ENCODE measurements around the gene BBC3. TPM values are rescaled to one million over a fixed set of nuclear protein-coding genes. Genes with fewer than 3 reads are reported as not detected.

The BBC3 gene
- total RNA-seq, 2 experiments from 2014 or later = 14.6 to 15.5 TPM

GRCh38 chr19:47186446-47187334, 44.3 kb downstream of the BBC3 start:
- ChIA-PET CTCF (interaction anchor here (0.6 to 3.1 kb wide), 17 partner anchors 9 to 240 kb away, joined by 3 to 19 read pairs (median 4); partner anchors contain the start of gene CCDC9), POLR2A (interaction anchor here (0.5 to 2.3 kb wide), 11 partner anchors 10 to 471 kb away, joined by 3 to 13 read pairs (median 7); partner anchors contain the start of genes CCDC9 and ZC3H4)

GRCh38 chr19:47183601-47184000, 47.4 kb downstream of the BBC3 start:
- POLR2A ChIA-PET = interaction anchor here (1.6 kb wide), 1 partner anchor 24 kb away, joined by 3 read pairs; no protein-coding TSS in a partner anchor
- CTCF ChIA-PET = interaction anchor here (1.7 kb wide), 1 partner anchor 64 kb away, joined by 5 read pairs; no protein-coding TSS in a partner anchor

GRCh38 chr19:47179653-47180310, 51.2 kb downstream of the BBC3 start:
- ChIA-PET CTCF (interaction anchor here (2.1 to 3.0 kb wide), 2 partner anchors 21 to 64 kb away, joined by 8 to 21 read pairs; no protein-coding TSS in a partner anchor), POLR2A (interaction anchor here (0.6 kb wide), 1 partner anchor 356 kb away, joined by 4 read pairs; no protein-coding TSS in a partner anchor)

- POLR2A ChIA-PET = interaction anchor here (0.6 to 1.5 kb wide), 3 partner anchors 10 to 348 kb away, joined by 4 to 13 read pairs (median 5); no protein-coding TSS in a partner anchor
Observed at GRCh38 chr19:47176627-47177090, 54.3 kb downstream of the BBC3 start.

GRCh38 chr19:47176071-47176626, 54.9 kb downstream of the BBC3 start:
- ChIA-PET CTCF (interaction anchor here (2.2 to 2.6 kb wide), 2 partner anchors 11 to 45 kb away, joined by 9 to 19 read pairs; partner anchors contain the start of gene SAE1), POLR2A (interaction anchor here (1.4 to 1.5 kb wide), 2 partner anchors 11 to 18 kb away, joined by 5 to 13 read pairs; no protein-coding TSS in a partner anchor)

More at GRCh38 chr19:47176627-47177090, 54.3 kb downstream of the BBC3 start:
- CTCF ChIA-PET = interaction anchor here (0.7 to 3.0 kb wide), 7 partner anchors 11 to 80 kb away, joined by 4 to 21 read pairs (median 6); partner anchors contain the start of gene SAE1

GRCh38 chr19:47172666-47173455, 58.1 kb downstream of the BBC3 start:
- POLR2A ChIA-PET = no interaction called here
- CTCF ChIA-PET = interaction anchor here (0.7 to 1.2 kb wide), 4 partner anchors 10 to 160 kb away, joined by 3 read pairs; no protein-coding TSS in a partner anchor

Other genes starting within 250 kb of the BBC3 start
- gene NPAS1, start 211.4 kb downstream of the BBC3 start, total RNA-seq = under 1 TPM; 0.59 to 0.65 TPM
- 10 to 100 TPM; 55.9 to 62.2 TPM for gene TMEM160, start 182.6 kb downstream of the BBC3 start, total RNA-seq
- gene ZC3H4, start 117.4 kb downstream of the BBC3 start, total RNA-seq = 10 to 100 TPM; 87.8 to 88.4 TPM
- gene SAE1, start 100.4 kb downstream of the BBC3 start, total RNA-seq = 100 to 1,000 TPM; 152 to 158 TPM
- 10 to 100 TPM; 21.3 to 22.3 TPM for gene CCDC9, start 25.3 kb upstream of the BBC3 start, total RNA-seq
- gene INAFM1, start 43.7 kb upstream of the BBC3 start, total RNA-seq = 1 to 10 TPM; 7.6 to 8.2 TPM
- under 1 TPM; 0.86 to 0.99 TPM for gene C5AR1, start 78.7 kb upstream of the BBC3 start, total RNA-seq
- not detected for gene C5AR2, start 101.0 kb upstream of the BBC3 start, total RNA-seq
- gene DHX34, start 118.1 kb upstream of the BBC3 start, total RNA-seq = 10 to 100 TPM; 22.3 to 23.3 TPM
- gene MEIS3, start 188.3 kb upstream of the BBC3 start, total RNA-seq = not detected
- not detected for gene SLC8A2, start 240.7 kb upstream of the BBC3 start, total RNA-seq

Measured in activated CD8-positive, alpha-beta memory T cell treated with anti-CD3 and anti-CD28 coated beads for 36 hours (primary cell).